Measurements from ENCODE around the gene GTPBP2.

The GTPBP2 gene

GRCh38 chr6:43629104-43629504 is at the start of gene GTPBP2:
GTPBP2 (minus strand) TSS chr6:43629264; CDS start chr6:43629162, 102 bp downstream.
- H3K27me3 Mint-ChIP-seq (ENCODE audit: low read depth), result no peaks in the 10 kb centered on the region
- peak within 1 kb of the TSS; percentile 100 for H3K27ac Mint-ChIP-seq
- peak within 1 kb of the TSS; percentile 100 for H3K4me3 Mint-ChIP-seq
- peaks cover 42% of the 10 kb centered on the region for H3K4me1 Mint-ChIP-seq (ENCODE audit: low read depth)
- no peaks in the 10 kb centered on the region for H3K9me3 Mint-ChIP-seq
- peaks cover 23% of the 10 kb centered on the region for H3K36me3 Mint-ChIP-seq (ENCODE audit: low read depth)

- H3K4me1 Mint-ChIP-seq (ENCODE audit: low read depth), result peaks cover 2% of the 10 kb centered on the region
- no peaks in the 10 kb centered on the region for H3K9me3 Mint-ChIP-seq
- no peak overlapping the region for H3K27ac Mint-ChIP-seq
- H3K36me3 Mint-ChIP-seq (ENCODE audit: low read depth), result peaks cover 30% of the 10 kb centered on the region
- H3K27me3 Mint-ChIP-seq (ENCODE audit: low read depth), result no peaks in the 10 kb centered on the region
- no peak overlapping the region for H3K4me3 Mint-ChIP-seq
These were observed 49.3 kb upstream of the GTPBP2 start for GRCh38 chr6:43678341-43678740.

GRCh38 chr6:43677759-43678158 is 48.7 kb upstream of the GTPBP2 start:
- peaks cover 2% of the 10 kb centered on the region for H3K4me1 Mint-ChIP-seq (ENCODE audit: low read depth)
- H3K27ac Mint-ChIP-seq, result no peak overlapping the region
- no peaks in the 10 kb centered on the region for H3K9me3 Mint-ChIP-seq
- H3K36me3 Mint-ChIP-seq (ENCODE audit: low read depth), result peaks cover 32% of the 10 kb centered on the region
- no peak overlapping the region for H3K4me3 Mint-ChIP-seq
- H3K27me3 Mint-ChIP-seq (ENCODE audit: low read depth), result no peaks in the 10 kb centered on the region

GRCh38 chr6:43676962-43677606 is 48.0 kb upstream of the GTPBP2 start:
- Mint-ChIP-seq H3K4me1 (ENCODE audit: low read depth) (no peaks in the 10 kb centered on the region), H3K4me3 (no peak overlapping the region), H3K9me3 (no peaks in the 10 kb centered on the region), H3K27me3 (ENCODE audit: low read depth) (no peaks in the 10 kb centered on the region), H3K27ac (no peak overlapping the region), H3K36me3 (ENCODE audit: low read depth) (peaks cover 33% of the 10 kb centered on the region)

- Mint-ChIP-seq H3K9me3 (no peaks in the 10 kb centered on the region), H3K36me3 (ENCODE audit: low read depth) (peaks cover 37% of the 10 kb centered on the region), H3K27me3 (ENCODE audit: low read depth) (no peaks in the 10 kb centered on the region), H3K4me1 (ENCODE audit: low read depth) (peaks cover 11% of the 10 kb centered on the region), H3K27ac (no peak overlapping the region), H3K4me3 (no peak overlapping the region)
These were observed 45.9 kb upstream of the GTPBP2 start for GRCh38 chr6:43674921-43675320.

GRCh38 chr6:43674291-43674690 is 45.2 kb upstream of the GTPBP2 start:
- Mint-ChIP-seq H3K27me3 (ENCODE audit: low read depth) (no peaks in the 10 kb centered on the region), H3K4me1 (ENCODE audit: low read depth) (peaks cover 17% of the 10 kb centered on the region), H3K36me3 (ENCODE audit: low read depth) (peaks cover 35% of the 10 kb centered on the region), H3K27ac (no peak overlapping the region), H3K4me3 (no peak overlapping the region), H3K9me3 (no peaks in the 10 kb centered on the region)

GRCh38 chr6:43673444-43674084 is 44.5 kb upstream of the GTPBP2 start:
- Mint-ChIP-seq H3K27me3 (ENCODE audit: low read depth) (no peaks in the 10 kb centered on the region), H3K27ac (no peak overlapping the region), H3K4me1 (ENCODE audit: low read depth) (peaks cover 19% of the 10 kb centered on the region), H3K4me3 (no peak overlapping the region), H3K36me3 (ENCODE audit: low read depth) (peaks cover 35% of the 10 kb centered on the region), H3K9me3 (no peaks in the 10 kb centered on the region)

GRCh38 chr6:43671801-43672690 is 43.0 kb upstream of the GTPBP2 start:
- Mint-ChIP-seq H3K36me3 (ENCODE audit: low read depth) (peaks cover 29% of the 10 kb centered on the region), H3K4me3 (no peak overlapping the region), H3K9me3 (no peaks in the 10 kb centered on the region), H3K27ac (no peak overlapping the region), H3K27me3 (ENCODE audit: low read depth) (no peaks in the 10 kb centered on the region), H3K4me1 (ENCODE audit: low read depth) (peaks cover 33% of the 10 kb centered on the region)

GRCh38 chr6:43671011-43671800 is 42.1 kb upstream of the GTPBP2 start:
- H3K27ac Mint-ChIP-seq, result peak overlapping the region; percentile 55
- H3K36me3 Mint-ChIP-seq (ENCODE audit: low read depth), result peaks cover 29% of the 10 kb centered on the region

GRCh38 chr6:43670623-43670986 is 41.5 kb upstream of the GTPBP2 start:
- peaks cover 35% of the 10 kb centered on the region for H3K4me1 Mint-ChIP-seq (ENCODE audit: low read depth)
- no peaks in the 10 kb centered on the region for H3K27me3 Mint-ChIP-seq (ENCODE audit: low read depth)
- no peaks in the 10 kb centered on the region for H3K9me3 Mint-ChIP-seq
- H3K36me3 Mint-ChIP-seq (ENCODE audit: low read depth), result peaks cover 28% of the 10 kb centered on the region
- no peak overlapping the region for H3K4me3 Mint-ChIP-seq
- H3K27ac Mint-ChIP-seq, result peak overlapping the region; percentile 69

More at GRCh38 chr6:43671011-43671800, 42.1 kb upstream of the GTPBP2 start:
- Mint-ChIP-seq H3K4me1 (ENCODE audit: low read depth) (peaks cover 35% of the 10 kb centered on the region), H3K9me3 (no peaks in the 10 kb centered on the region), H3K4me3 (no peak overlapping the region), H3K27me3 (ENCODE audit: low read depth) (no peaks in the 10 kb centered on the region)

GRCh38 chr6:43669922-43670622 is 41.0 kb upstream of the GTPBP2 start:
- Mint-ChIP-seq H3K27ac (peak overlapping the region; percentile 69), H3K27me3 (ENCODE audit: low read depth) (no peaks in the 10 kb centered on the region), H3K9me3 (no peaks in the 10 kb centered on the region), H3K4me1 (ENCODE audit: low read depth) (peaks cover 35% of the 10 kb centered on the region), H3K4me3 (no peak overlapping the region), H3K36me3 (ENCODE audit: low read depth) (peaks cover 25% of the 10 kb centered on the region)

GRCh38 chr6:43669050-43669921 is 40.2 kb upstream of the GTPBP2 start:
- Mint-ChIP-seq H3K9me3 (no peaks in the 10 kb centered on the region), H3K27me3 (ENCODE audit: low read depth) (no peaks in the 10 kb centered on the region), H3K4me1 (ENCODE audit: low read depth) (peaks cover 35% of the 10 kb centered on the region), H3K27ac (peak overlapping the region; percentile 69), H3K36me3 (ENCODE audit: low read depth) (peaks cover 18% of the 10 kb centered on the region), H3K4me3 (no peak overlapping the region)

Measured in T-helper 1 cell treated with Interleukin-12 subunit alpha and Interleukin-12 subunit beta and Interleukin-4 antibody, amounts not matched to agents 30 μg/mL and 1 μg/mL, for 36 hours (primary cell).